Osteocyte (in vitro differentiated cells): ENCODE results near the gene SLC9A4. TPM values are rescaled to one million over a fixed set of nuclear protein-coding genes. Genes with fewer than 3 reads are reported as not detected.
A peak's percentile ranks its signal among the peaks of the same experiment; 100 is the strongest.

ENCODE experiments used
- DNase-seq: peaks from one replicate; pipeline ENCODE4 v3.0.0; 2021; ENCODE audit warnings: mixed read lengths; ENCODE audit not compliant: unreplicated experiment; ENCODE audit errors: extremely low spot score
- H3K27ac Mint-ChIP-seq: one replicate; pipeline ENCODE4 v1.8.0; 2021; ENCODE audit warnings: mild to moderate bottlenecking, mixed read lengths; ENCODE audit not compliant: unreplicated experiment
- H3K27me3 Mint-ChIP-seq: one replicate; pipeline ENCODE4 v1.8.0; 2021; ENCODE audit warnings: mixed read lengths; ENCODE audit not compliant: unreplicated experiment
- H3K36me3 Mint-ChIP-seq: one replicate; pipeline ENCODE4 v1.8.0; 2021; ENCODE audit warnings: mixed read lengths; ENCODE audit not compliant: unreplicated experiment
- H3K4me1 Mint-ChIP-seq: one replicate; pipeline ENCODE4 v1.8.0; 2021; ENCODE audit warnings: mixed read lengths; ENCODE audit not compliant: unreplicated experiment
- H3K4me3 Mint-ChIP-seq: one replicate; pipeline ENCODE4 v1.8.0; 2021; ENCODE audit warnings: mild to moderate bottlenecking, moderate library complexity, mixed read lengths; ENCODE audit not compliant: unreplicated experiment
- H3K9me3 Mint-ChIP-seq: one replicate; pipeline ENCODE4 v1.8.0; 2021; ENCODE audit warnings: mixed read lengths; ENCODE audit not compliant: unreplicated experiment
- total RNA-seq: library from RNA; stranded (reverse); gene quantifications from 2 replicates; pipeline ENCODE4 v1.2.1, GENCODE V29; 2021
- TF ChIP-seq, protein P1 (sequence below): fragments of 200-600 bp; sonication (generic); IDR thresholded peaks from 2 replicates; pipeline ENCODE4 v1.5.0; 2021; ENCODE audit warnings: antibody characterized with exemption, mild to moderate bottlenecking, moderate library complexity

The SLC9A4 gene
- total RNA-seq, 1 donor from 2014 or later = not detected

DNA sequence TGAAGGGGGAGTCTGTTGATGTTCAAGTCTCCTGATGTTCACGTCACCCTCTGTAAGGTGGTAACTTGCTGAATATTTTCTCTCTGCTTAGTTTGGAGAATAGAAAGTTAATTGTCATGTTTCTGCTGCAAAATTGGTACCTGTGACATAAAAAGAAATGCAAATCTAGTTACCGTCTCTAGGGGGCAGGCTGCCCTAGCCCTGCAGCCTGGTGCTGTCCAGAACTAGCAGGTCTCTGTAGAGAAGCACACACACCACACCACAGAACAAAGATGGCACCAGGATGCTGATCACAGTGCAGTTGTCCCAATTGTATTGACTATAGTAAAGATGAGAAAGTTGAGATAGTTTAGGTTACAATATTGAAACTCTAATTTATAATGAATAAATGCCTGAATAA is 47.0 kb downstream of the SLC9A4 start:
- Mint-ChIP-seq H3K27me3 (peaks cover 2% of the 10 kb centered on the region), H3K4me3 (no peak overlapping the region), H3K4me1 (no peaks in the 10 kb centered on the region), H3K27ac (no peak overlapping the region), H3K36me3 (no peaks in the 10 kb centered on the region), H3K9me3 (no peaks in the 10 kb centered on the region)
- TF ChIP-seq, protein P1, sequence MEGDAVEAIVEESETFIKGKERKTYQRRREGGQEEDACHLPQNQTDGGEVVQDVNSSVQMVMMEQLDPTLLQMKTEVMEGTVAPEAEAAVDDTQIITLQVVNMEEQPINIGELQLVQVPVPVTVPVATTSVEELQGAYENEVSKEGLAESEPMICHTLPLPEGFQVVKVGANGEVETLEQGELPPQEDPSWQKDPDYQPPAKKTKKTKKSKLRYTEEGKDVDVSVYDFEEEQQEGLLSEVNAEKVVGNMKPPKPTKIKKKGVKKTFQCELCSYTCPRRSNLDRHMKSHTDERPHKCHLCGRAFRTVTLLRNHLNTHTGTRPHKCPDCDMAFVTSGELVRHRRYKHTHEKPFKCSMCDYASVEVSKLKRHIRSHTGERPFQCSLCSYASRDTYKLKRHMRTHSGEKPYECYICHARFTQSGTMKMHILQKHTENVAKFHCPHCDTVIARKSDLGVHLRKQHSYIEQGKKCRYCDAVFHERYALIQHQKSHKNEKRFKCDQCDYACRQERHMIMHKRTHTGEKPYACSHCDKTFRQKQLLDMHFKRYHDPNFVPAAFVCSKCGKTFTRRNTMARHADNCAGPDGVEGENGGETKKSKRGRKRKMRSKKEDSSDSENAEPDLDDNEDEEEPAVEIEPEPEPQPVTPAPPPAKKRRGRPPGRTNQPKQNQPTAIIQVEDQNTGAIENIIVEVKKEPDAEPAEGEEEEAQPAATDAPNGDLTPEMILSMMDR = peak; percentile 49
- DNase-seq = no peak

- H3K27ac Mint-ChIP-seq = no peak overlapping the region
- H3K4me3 Mint-ChIP-seq = no peak overlapping the region
- no peaks in the 10 kb centered on the region for H3K4me1 Mint-ChIP-seq
- peaks cover 2% of the 10 kb centered on the region for H3K27me3 Mint-ChIP-seq
- no peak for DNase-seq
- H3K36me3 Mint-ChIP-seq = no peaks in the 10 kb centered on the region
- H3K9me3 Mint-ChIP-seq = no peaks in the 10 kb centered on the region
- TF ChIP-seq, protein P1 = no peak
These were observed 47.8 kb downstream of the SLC9A4 start for GRCh38 chr2:102520801-102521200.

DNA sequence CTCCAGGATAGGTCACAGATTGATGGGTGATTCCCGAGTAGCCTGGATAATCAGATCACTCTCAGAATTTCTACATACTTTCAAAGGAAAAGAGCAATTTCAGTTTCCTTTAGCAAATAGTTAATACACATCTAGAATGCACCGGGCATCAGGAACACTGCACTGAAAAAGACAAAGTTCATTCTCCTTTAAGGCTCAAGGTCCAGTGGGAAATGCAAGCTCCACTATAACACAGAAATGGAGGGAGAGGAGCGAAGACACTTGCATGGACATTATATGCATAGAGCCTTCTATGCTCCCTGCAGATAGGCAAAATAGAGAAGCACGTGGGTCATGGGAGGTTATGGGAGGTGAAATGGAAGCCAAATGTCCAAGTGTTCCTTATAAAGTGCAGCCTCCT is 49.1 kb downstream of the SLC9A4 start:
- Mint-ChIP-seq H3K27ac (no peak overlapping the region), H3K27me3 (peaks cover 6% of the 10 kb centered on the region), H3K36me3 (no peaks in the 10 kb centered on the region), H3K4me3 (no peak overlapping the region), H3K4me1 (no peaks in the 10 kb centered on the region), H3K9me3 (no peaks in the 10 kb centered on the region)
- TF ChIP-seq, protein P1 = no peak
- DNase-seq = no peak

GRCh38 chr2:102522890-102523289 is 49.9 kb downstream of the SLC9A4 start:
- Mint-ChIP-seq H3K27me3 (peaks cover 9% of the 10 kb centered on the region), H3K27ac (no peak overlapping the region), H3K36me3 (no peaks in the 10 kb centered on the region), H3K4me3 (no peak overlapping the region), H3K4me1 (no peaks in the 10 kb centered on the region), H3K9me3 (no peaks in the 10 kb centered on the region)
- DNase-seq = no peak
- TF ChIP-seq, protein P1 = no peak

GRCh38 chr2:102523651-102524050 is 50.6 kb downstream of the SLC9A4 start:
- peaks cover 10% of the 10 kb centered on the region for H3K27me3 Mint-ChIP-seq
- H3K4me3 Mint-ChIP-seq = no peak overlapping the region
- TF ChIP-seq, protein P1 = no peak
- no peaks in the 10 kb centered on the region for H3K9me3 Mint-ChIP-seq
- DNase-seq = no peak
- H3K4me1 Mint-ChIP-seq = no peaks in the 10 kb centered on the region
- H3K36me3 Mint-ChIP-seq = no peaks in the 10 kb centered on the region
- H3K27ac Mint-ChIP-seq = no peak overlapping the region
